Measurements from ENCODE around the gene STAMBPL1. TPM values are rescaled to one million over a fixed set of nuclear protein-coding genes. Genes with fewer than 3 reads are reported as not detected.
A peak's percentile ranks its signal among the peaks of the same experiment; 100 is the strongest.

The STAMBPL1 gene
- total and polyA plus RNA-seq, 5 donors = 4.4 to 13.0 (median 10.2) TPM

DNA sequence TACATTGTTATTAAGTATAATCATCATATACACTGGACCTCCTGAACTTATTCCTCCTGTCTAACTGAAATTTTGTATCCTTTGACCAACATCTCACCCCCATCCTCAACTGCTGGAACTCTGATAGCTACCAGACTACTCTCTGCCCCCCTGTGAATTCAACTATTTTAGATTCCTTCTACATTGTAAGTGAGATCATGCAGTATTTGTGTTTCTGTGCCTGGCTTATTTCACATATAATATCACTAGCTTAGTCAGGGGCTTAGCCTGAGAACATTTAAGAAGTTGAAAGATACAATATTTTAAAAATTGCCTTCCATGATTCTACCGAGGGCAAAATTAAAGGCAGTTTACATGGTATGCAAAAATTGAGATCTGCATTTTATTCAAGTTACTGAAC lies 26.9 kb downstream of the STAMBPL1 start:
- 83% methylated on average over 1 of the region's 1 CpG for WGBS

DNA sequence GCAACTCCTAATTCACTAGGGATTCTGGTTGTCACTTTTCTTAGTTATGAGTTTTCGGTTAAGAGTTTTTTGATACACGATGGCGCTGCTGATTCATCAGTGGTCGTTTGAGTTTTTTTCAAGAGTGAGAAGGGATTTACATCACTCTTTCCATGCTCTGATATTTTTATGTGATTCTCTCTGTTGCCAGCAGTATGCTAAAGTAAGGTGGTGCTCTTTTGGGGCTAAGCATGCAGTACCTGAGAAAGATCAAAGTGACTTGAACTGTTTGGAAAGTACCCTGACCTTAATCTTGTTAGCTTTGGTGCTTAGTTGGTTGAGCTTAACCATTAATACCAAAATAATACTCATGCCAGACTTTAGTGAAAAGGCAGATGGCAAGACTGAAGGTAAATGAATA lies 28.1 kb downstream of the STAMBPL1 start:
- H3K27me3 ChIP-seq (ENCODE audit: control insufficient read depth, insufficient read depth) = no peaks in the 10 kb centered on the region
- 87% methylated on average over 4 of the region's 4 CpGs for WGBS
- H3K4me3 ChIP-seq (ENCODE audit: low read length) = no peak overlapping the region
- ATAC-seq (no peak), DNase-seq (no peak)
- no peak overlapping the region for H3K27ac ChIP-seq (ENCODE audit: low read length)
- intact Hi-C loops (cut with DNase I) = no loop called here
- no peaks in the 10 kb centered on the region for H3K9me3 ChIP-seq (ENCODE audit: control insufficient read depth, low read length)
- H3K4me1 ChIP-seq (ENCODE audit: control insufficient read depth, insufficient read depth, low read length) = no peaks in the 10 kb centered on the region

More for the DNA sequence above, 26.9 kb downstream of the STAMBPL1 start:
- Histone ChIP-seq H3K4me3 (ENCODE audit: low read length) (no peak overlapping the region), H3K27ac (ENCODE audit: low read length) (no peak overlapping the region), H3K4me1 (ENCODE audit: control insufficient read depth, insufficient read depth, low read length) (peaks cover 1% of the 10 kb centered on the region), H3K9me3 (ENCODE audit: control insufficient read depth, low read length) (no peaks in the 10 kb centered on the region), H3K27me3 (ENCODE audit: control insufficient read depth, insufficient read depth) (no peaks in the 10 kb centered on the region)
- no peak for DNase-seq
- no peak for ATAC-seq
- intact Hi-C loops (cut with DNase I) = no loop called here

DNA sequence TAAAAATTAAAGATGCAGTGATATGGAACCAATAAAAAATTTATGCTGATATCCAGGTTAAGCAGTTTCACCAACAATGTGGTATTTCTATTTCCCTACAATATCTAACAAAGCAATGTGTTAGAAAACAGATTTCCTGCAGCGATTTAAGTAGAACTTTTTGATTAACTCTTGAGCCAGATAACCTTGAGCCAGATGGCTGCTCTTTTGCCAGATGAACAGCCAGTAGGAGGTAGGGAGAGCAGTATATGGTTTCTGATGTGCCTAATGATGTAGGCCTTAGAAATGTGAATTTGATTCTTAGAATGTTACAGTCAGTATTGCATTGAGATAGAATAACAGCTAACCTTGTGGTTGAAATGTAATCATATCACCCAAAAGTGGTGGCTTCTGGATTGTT lies 31.1 kb downstream of the STAMBPL1 start:
- intact Hi-C loops (cut with DNase I) = no loop called here
- WGBS = 68% methylated on average over 1 of the region's 1 CpG
- H3K4me3 ChIP-seq (ENCODE audit: low read length) = no peak overlapping the region
- ATAC-seq (no peak), DNase-seq (no peak)
- no peaks in the 10 kb centered on the region for H3K9me3 ChIP-seq (ENCODE audit: control insufficient read depth, low read length)
- H3K4me1 ChIP-seq (ENCODE audit: control insufficient read depth, insufficient read depth, low read length) = no peaks in the 10 kb centered on the region
- H3K27me3 ChIP-seq (ENCODE audit: control insufficient read depth, insufficient read depth) = no peaks in the 10 kb centered on the region
- no peak overlapping the region for H3K27ac ChIP-seq (ENCODE audit: low read length)

DNA sequence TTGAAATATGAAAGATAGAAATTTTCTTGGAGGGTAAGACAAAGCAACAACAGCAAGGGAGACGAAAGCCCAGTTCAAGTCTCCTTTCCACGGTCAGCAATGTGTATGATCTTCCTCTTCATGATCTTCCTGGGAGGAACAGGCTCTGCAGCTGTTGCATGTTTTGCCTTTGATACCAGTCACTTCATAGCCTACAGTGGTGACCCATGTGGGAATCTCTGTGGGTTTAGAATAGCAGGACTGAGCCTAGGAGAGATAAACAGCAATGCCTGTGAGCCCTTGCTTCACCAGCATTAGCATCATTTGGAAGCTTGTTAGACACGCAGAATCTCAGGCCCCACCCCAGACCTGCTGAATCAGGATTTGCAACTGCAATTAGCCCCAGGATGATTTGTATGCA lies 31.8 kb downstream of the STAMBPL1 start:
- WGBS = 98% methylated on average over 3 of the region's 3 CpGs
- DNase-seq = no peak

GRCh38 chr10:88913127-88913526 lies 33.1 kb downstream of the STAMBPL1 start:
- Histone ChIP-seq H3K4me1 (ENCODE audit: control insufficient read depth, insufficient read depth, low read length) (no peaks in the 10 kb centered on the region), H3K9me3 (ENCODE audit: control insufficient read depth, low read length) (no peaks in the 10 kb centered on the region), H3K4me3 (ENCODE audit: low read length) (no peak overlapping the region), H3K27ac (ENCODE audit: low read length) (no peak overlapping the region), H3K27me3 (ENCODE audit: control insufficient read depth, insufficient read depth) (no peaks in the 10 kb centered on the region)
- intact Hi-C loops (cut with DNase I) = no loop called here
- ATAC-seq = peak; percentile 43 to 56
- 62% methylated on average over 9 of the region's 9 CpGs for WGBS
- no peak for DNase-seq

More for the DNA sequence above, 31.8 kb downstream of the STAMBPL1 start:
- intact Hi-C loops (cut with DNase I) = no loop called here
- Histone ChIP-seq H3K4me3 (ENCODE audit: low read length) (no peak overlapping the region), H3K9me3 (ENCODE audit: control insufficient read depth, low read length) (no peaks in the 10 kb centered on the region), H3K27ac (ENCODE audit: low read length) (no peak overlapping the region), H3K27me3 (ENCODE audit: control insufficient read depth, insufficient read depth) (no peaks in the 10 kb centered on the region), H3K4me1 (ENCODE audit: control insufficient read depth, insufficient read depth, low read length) (no peaks in the 10 kb centered on the region)
- peak in 1 of 2 donors; percentile 29 for ATAC-seq

DNA sequence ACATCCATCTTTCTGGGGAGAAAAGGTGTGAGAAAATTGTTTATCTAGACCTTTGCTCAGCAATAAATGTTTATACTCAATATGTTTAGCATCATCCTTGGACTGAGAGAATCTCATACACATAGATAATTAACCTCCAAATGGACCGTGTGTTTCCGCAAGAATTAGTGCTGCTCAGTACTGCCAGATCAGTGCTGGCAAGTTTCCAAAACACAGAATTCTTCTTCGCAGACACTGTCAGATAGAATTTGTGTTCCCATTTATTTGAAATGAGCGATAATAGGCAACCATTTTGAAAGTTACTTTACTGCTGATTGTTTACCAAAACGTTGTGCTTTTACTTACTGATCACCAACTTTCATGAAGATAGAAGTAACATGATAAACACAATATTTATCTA lies 33.7 kb downstream of the STAMBPL1 start:
- Histone ChIP-seq H3K27me3 (ENCODE audit: control insufficient read depth, insufficient read depth) (no peaks in the 10 kb centered on the region), H3K4me1 (ENCODE audit: control insufficient read depth, insufficient read depth, low read length) (no peaks in the 10 kb centered on the region), H3K4me3 (ENCODE audit: low read length) (no peak overlapping the region), H3K27ac (ENCODE audit: low read length) (no peak overlapping the region), H3K9me3 (ENCODE audit: control insufficient read depth, low read length) (no peaks in the 10 kb centered on the region)
- WGBS = 52% methylated on average over 5 of the region's 5 CpGs
- ATAC-seq = no peak
- no peak for DNase-seq
- intact Hi-C loops (cut with DNase I) = no loop called here

DNA sequence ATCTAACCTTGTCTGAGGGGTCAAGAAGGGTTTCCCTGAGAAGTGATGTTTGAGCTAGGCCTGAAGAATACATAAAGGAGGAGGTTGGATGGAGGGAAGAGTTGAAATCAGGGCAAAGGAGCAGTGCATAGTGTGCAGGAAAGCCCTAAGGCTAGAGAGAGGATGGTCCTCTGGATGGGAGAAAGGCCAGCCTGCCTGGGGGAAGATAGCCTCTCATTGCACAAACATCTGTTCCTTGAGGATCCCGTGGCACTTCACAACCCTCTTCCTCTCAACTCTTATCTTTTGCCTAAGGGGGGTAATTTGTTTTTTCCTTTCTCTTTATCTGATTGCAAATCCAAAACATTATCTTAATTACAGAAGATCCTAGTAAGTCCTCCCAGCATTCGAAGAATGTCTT lies 35.7 kb downstream of the STAMBPL1 start:
- no peak overlapping the region for H3K4me3 ChIP-seq (ENCODE audit: low read length)
- H3K27me3 ChIP-seq (ENCODE audit: control insufficient read depth, insufficient read depth) = no peaks in the 10 kb centered on the region
- no peak overlapping the region for H3K27ac ChIP-seq (ENCODE audit: low read length)
- 58% methylated on average over 2 of the region's 2 CpGs for WGBS
- no peak for ATAC-seq
- no peaks in the 10 kb centered on the region for H3K9me3 ChIP-seq (ENCODE audit: control insufficient read depth, low read length)
- no peak for DNase-seq
- H3K4me1 ChIP-seq (ENCODE audit: control insufficient read depth, insufficient read depth, low read length) = no peaks in the 10 kb centered on the region
- intact Hi-C loops (cut with DNase I) = no loop called here

DNA sequence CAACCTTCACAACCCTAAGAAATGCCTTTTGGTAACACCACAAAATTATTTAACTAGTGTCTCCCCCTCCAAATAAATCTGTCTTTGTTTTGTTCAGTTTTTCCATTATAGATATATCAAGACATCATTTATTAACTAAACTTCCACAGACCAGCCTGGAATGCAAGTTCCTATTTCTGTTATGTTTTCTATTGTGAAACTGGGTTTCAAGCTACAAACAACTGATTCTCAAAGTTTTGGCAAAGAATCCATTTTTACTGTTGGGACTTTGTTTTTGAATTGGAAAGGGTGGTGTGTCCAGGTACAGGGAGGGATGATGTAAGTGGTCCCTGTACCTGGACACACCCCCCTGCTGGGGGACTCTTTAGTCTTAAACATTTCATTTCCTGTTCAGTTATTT lies 36.2 kb downstream of the STAMBPL1 start:
- no peaks in the 10 kb centered on the region for H3K27me3 ChIP-seq (ENCODE audit: control insufficient read depth, insufficient read depth)
- ATAC-seq = no peak
- intact Hi-C loops (cut with DNase I) = no loop called here
- peaks cover 1% of the 10 kb centered on the region for H3K4me1 ChIP-seq (ENCODE audit: control insufficient read depth, insufficient read depth, low read length)
- no peaks in the 10 kb centered on the region for H3K9me3 ChIP-seq (ENCODE audit: control insufficient read depth, low read length)
- no peak overlapping the region for H3K27ac ChIP-seq (ENCODE audit: low read length)
- no peak for DNase-seq
- no peak overlapping the region for H3K4me3 ChIP-seq (ENCODE audit: low read length)

DNA sequence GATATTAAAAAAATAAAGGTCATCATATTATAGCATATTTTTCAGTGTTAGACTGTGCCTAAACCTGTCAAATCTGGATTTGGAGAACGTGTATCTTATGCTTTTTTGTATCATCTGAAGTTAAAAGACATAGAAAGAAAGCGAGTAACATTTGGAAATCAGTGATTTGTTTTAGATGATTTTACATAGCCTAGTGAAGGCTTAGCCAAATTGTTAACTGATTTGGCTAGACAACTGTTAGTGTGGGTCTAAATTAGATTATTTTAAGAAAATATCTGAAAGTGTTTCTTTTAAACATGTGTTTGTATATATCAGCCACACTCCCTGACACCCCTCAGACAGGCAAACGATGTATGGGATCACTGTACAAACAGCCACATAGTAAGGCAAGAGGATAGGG lies 36.9 kb downstream of the STAMBPL1 start:
- no peak overlapping the region for H3K27ac ChIP-seq (ENCODE audit: low read length)
- no peak overlapping the region for H3K4me3 ChIP-seq (ENCODE audit: low read length)
- intact Hi-C loops (cut with DNase I) = no loop called here
- peaks cover 2% of the 10 kb centered on the region for H3K4me1 ChIP-seq (ENCODE audit: control insufficient read depth, insufficient read depth, low read length)
- no peak for DNase-seq
- no peaks in the 10 kb centered on the region for H3K9me3 ChIP-seq (ENCODE audit: control insufficient read depth, low read length)
- H3K27me3 ChIP-seq (ENCODE audit: control insufficient read depth, insufficient read depth) = no peaks in the 10 kb centered on the region
- 92% methylated on average over 3 of the region's 3 CpGs for WGBS
- no peak for ATAC-seq

DNA sequence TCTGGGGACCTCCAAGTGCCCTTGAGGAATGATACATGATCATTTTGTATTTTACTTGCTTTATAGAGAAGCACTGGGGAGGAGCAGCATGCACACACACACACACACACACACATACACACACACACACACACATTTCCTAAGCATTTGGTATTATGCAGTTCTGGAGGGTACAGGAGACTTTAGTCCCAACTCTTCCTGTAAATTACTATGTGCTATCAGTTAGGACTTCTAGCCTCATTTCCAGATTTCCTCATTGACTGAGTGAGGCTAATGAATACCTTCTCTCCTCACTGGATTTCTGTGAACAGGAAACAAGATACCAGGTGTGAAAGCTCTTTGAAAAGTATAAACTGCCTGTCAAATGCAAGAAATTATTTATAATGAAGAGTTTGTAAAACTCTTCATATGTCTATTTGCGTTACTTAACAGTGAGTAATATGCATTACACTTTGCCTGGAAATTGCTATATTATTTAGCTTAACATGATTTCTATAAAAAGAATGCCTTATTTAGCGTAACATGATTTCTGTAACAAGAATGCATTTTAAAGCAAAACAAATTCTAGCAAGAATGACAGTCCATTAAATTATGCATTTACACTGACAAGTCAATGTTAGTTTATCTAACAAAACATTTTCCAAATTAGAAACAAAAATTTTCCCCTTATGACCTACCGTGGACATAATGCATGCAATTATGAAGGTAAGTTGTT lies 38.3 kb downstream of the STAMBPL1 start:
- Histone ChIP-seq H3K4me1 (ENCODE audit: control insufficient read depth, insufficient read depth, low read length) (peaks cover 2% of the 10 kb centered on the region), H3K27ac (ENCODE audit: low read length) (no peak overlapping the region), H3K27me3 (ENCODE audit: control insufficient read depth, insufficient read depth) (no peaks in the 10 kb centered on the region), H3K4me3 (ENCODE audit: low read length) (no peak overlapping the region), H3K9me3 (ENCODE audit: control insufficient read depth, low read length) (no peaks in the 10 kb centered on the region)
- DNase-seq (no peak), ATAC-seq (no peak)
- intact Hi-C loops (cut with DNase I) = loop anchor here in 1 of 4 donors (2.0 kb wide), 1 partner anchor 40 kb away; no protein-coding TSS in a partner anchor
- whole genome bisulfite sequencing = 97% methylated on average over 3 of the region's 3 CpGs

DNA sequence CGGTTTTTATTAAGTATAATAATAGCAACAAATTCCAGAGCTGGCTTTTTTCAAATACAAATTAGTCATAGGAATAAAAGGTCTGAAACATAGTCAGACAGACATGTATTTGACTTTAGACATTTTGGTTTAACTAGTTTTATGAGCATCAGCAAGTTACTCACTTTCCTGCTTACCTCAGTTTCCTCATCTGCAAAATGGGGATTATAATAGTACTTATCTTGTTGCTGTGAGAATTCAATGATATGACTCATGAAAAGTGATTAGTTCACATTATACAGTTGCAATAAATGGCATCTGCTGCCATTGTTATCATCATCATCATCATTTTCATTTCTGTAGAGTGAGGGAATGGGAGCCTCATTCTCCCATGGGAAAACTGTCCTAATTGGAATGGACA lies 39.0 kb downstream of the STAMBPL1 start:
- no peaks in the 10 kb centered on the region for H3K27me3 ChIP-seq (ENCODE audit: control insufficient read depth, insufficient read depth)
- no peak overlapping the region for H3K4me3 ChIP-seq (ENCODE audit: low read length)
- intact Hi-C loops (cut with DNase I) = loop anchor here in 1 of 4 donors (2.0 kb wide), 1 partner anchor 40 kb away; no protein-coding TSS in a partner anchor
- DNase-seq (no peak), ATAC-seq (no peak)
- no peak overlapping the region for H3K27ac ChIP-seq (ENCODE audit: low read length)
- WGBS = 86% methylated on average over 1 of the region's 1 CpG
- H3K4me1 ChIP-seq (ENCODE audit: control insufficient read depth, insufficient read depth, low read length) = peaks cover 2% of the 10 kb centered on the region
- H3K9me3 ChIP-seq (ENCODE audit: control insufficient read depth, low read length) = no peaks in the 10 kb centered on the region

- WGBS = 46% methylated on average over 2 of the region's 2 CpGs
- H3K9me3 ChIP-seq (ENCODE audit: control insufficient read depth, low read length) = no peaks in the 10 kb centered on the region
- H3K27me3 ChIP-seq (ENCODE audit: control insufficient read depth, insufficient read depth) = no peaks in the 10 kb centered on the region
- intact Hi-C loops (cut with DNase I) = no loop called here
- ATAC-seq (no peak), DNase-seq (no peak)
- H3K27ac ChIP-seq (ENCODE audit: low read length) = no peak overlapping the region
- no peak overlapping the region for H3K4me3 ChIP-seq (ENCODE audit: low read length)
- H3K4me1 ChIP-seq (ENCODE audit: control insufficient read depth, insufficient read depth, low read length) = peaks cover 2% of the 10 kb centered on the region
These were observed 40.2 kb downstream of the STAMBPL1 start for GRCh38 chr10:88920198-88920597.

Measured in right cardiac atrium (tissue), 5 donors.